GM12891 (cell line): ENCODE results near the gene ANO2.

ENCODE experiments used
- POLR2A ChIP-seq: IDR thresholded peaks from 2 replicates; pipeline ENCODE4 v1.6.1; 2011; ENCODE audit warnings: low read depth, low read length, control low read depth
- POLR2AphosphoS5 ChIP-seq: IDR thresholded peaks from 2 replicates; pipeline ENCODE4 v1.6.1; 2011; ENCODE audit warnings: low read depth, low read length, control low read depth
- SPI1 ChIP-seq: IDR thresholded peaks from 2 replicates; pipeline ENCODE4 v1.6.1; 2011; ENCODE audit warnings: low read depth, low read length, control low read depth
- TAF1 ChIP-seq: IDR thresholded peaks from 2 replicates; pipeline ENCODE4 v1.6.1; 2011; ENCODE audit warnings: low read depth, low read length, control low read depth

GRCh38 chr12:5977556-5977955 is 32.5 kb upstream of the ANO2 start:
- TF ChIP-seq POLR2AphosphoS5 = no peak
- no peak for TF ChIP-seq POLR2A
- no peak for TF ChIP-seq TAF1
- TF ChIP-seq SPI1 = no peak
